OCI-LY7 (cell line): Measurements from ENCODE around the gene ABI3BP. TPM values are rescaled to one million over a fixed set of nuclear protein-coding genes. Genes with fewer than 3 reads are reported as not detected.

Source experiments
- BruUV-seq: library from RNA; stranded (reverse); fragments of 400-500 nt; replicated peaks from 2 replicates; lab custom pipeline; 2021; lab: Mats Ljungman, UMichigan
- CTCF ChIA-PET: fragments of 300-600 bp; sonication (Branson Sonifier 250); formaldehyde crosslinking; loops from one replicate; lab custom pipeline; 2022; ENCODE audit warnings: antibody characterized with exemption; ENCODE audit not compliant: unreplicated experiment; lab: Charles Lee
- POLR2A ChIA-PET: fragments of 300-600 bp; sonication (Branson Sonifier 250); formaldehyde crosslinking; loops from one replicate; lab custom pipeline; 2022; ENCODE audit warnings: antibody characterized with exemption; lab: Charles Lee
- DNase-seq: peaks from one replicate; pipeline ENCODE4 v3.0.0-alpha.2; 2015; ENCODE audit warnings: low spot score
- H2AFZ ChIP-seq: fragments of 200-600 bp; sonication (generic), shearing (Covaris generic); 2 replicates; pipeline ENCODE4 v1.6.1; 2014; ENCODE audit warnings: mild to moderate bottlenecking, antibody characterized with exemption, low read length, moderate library complexity
- H3K27ac ChIP-seq: fragments of 200-600 bp; sonication (generic); 2 replicates; pipeline ENCODE4 v1.5.1; 2014; ENCODE audit warnings: mixed run types, low read depth, mild to moderate bottlenecking, moderate library complexity, low read length, inconsistent platforms; ENCODE audit not compliant: poor library complexity, severe bottlenecking
- H3K36me3 ChIP-seq: fragments of 200-600 bp; sonication (generic); 2 replicates; pipeline ENCODE4 v1.6.1; 2014; ENCODE audit warnings: mild to moderate bottlenecking, antibody characterized with exemption, low read length, moderate library complexity, mixed read lengths; ENCODE audit not compliant: insufficient read depth
- H3K4me1 ChIP-seq: fragments of 200-600 bp; sonication (generic); 2 replicates; pipeline ENCODE4 v1.5.1; 2014; ENCODE audit warnings: mild to moderate bottlenecking, low read length; ENCODE audit not compliant: insufficient read depth, poor library complexity, severe bottlenecking
- H3K4me2 ChIP-seq: fragments of 200-600 bp; sonication (generic); 2 replicates; pipeline ENCODE4 v1.6.1; 2014; ENCODE audit warnings: mild to moderate bottlenecking, low read length
- H3K4me3 ChIP-seq: fragments of 200-600 bp; sonication (generic); 2 replicates; pipeline ENCODE4 v1.5.1; 2014; ENCODE audit warnings: mild to moderate bottlenecking, low read depth, low read length; ENCODE audit not compliant: poor library complexity, severe bottlenecking
- H3K79me2 ChIP-seq: fragments of 200-600 bp; sonication (generic); 2 replicates; pipeline ENCODE4 v1.6.1; 2016; ENCODE audit warnings: low read depth, mild to moderate bottlenecking, low read length, moderate library complexity, mixed read lengths; ENCODE audit not compliant: insufficient read depth
- H3K9me2 ChIP-seq: fragments of 200-600 bp; sonication (generic); 2 replicates; pipeline ENCODE4 v1.6.1; 2016; ENCODE audit warnings: mild to moderate bottlenecking, low read length, mixed read lengths; ENCODE audit not compliant: insufficient read depth
- H3K9me3 ChIP-seq: fragments of 200-600 bp; sonication (generic); 2 replicates; pipeline ENCODE4 v1.6.1; 2014; ENCODE audit warnings: mild to moderate bottlenecking, mixed run types, low read length, mixed read lengths
- H4K20me1 ChIP-seq: fragments of 200-600 bp; sonication (generic); 2 replicates; pipeline ENCODE4 v1.6.1; 2014; ENCODE audit warnings: mild to moderate bottlenecking, antibody characterized with exemption, low read length, moderate library complexity, mixed read lengths; ENCODE audit not compliant: insufficient read depth
- CTCF ChIP-seq: fragments of 200-600 bp; sonication (generic); conservative IDR thresholded peaks from 2 replicates; pipeline ENCODE4 v1.5.1; 2014; ENCODE audit warnings: mild to moderate bottlenecking, antibody characterized with exemption, low read length, moderate library complexity, mixed read lengths
- EZH2phosphoT487 ChIP-seq: fragments of 200-600 bp; sonication (generic); IDR thresholded peaks from 2 replicates; pipeline ENCODE4 v1.6.1; 2018; ENCODE audit warnings: low read depth, borderline replicate concordance, mild to moderate bottlenecking, mixed run types, antibody characterized with exemption, low read length, moderate library complexity, mixed read lengths
- intact Hi-C: fragments of 100-400 bp; cut with micrococcal nuclease; formaldehyde crosslinking; loops from one replicate; pipeline ENCODE4 v1.10.0; 2022; ENCODE audit not compliant: unreplicated experiment
- total RNA-seq, 2 experiments: library from RNA; depleted of rRNA in 1 of 2; stranded (reverse); fragments of >200 nt in 1 of 2; shearing (Covaris generic) in 1 of 2; gene quantifications; 2 replicates each; pipeline ENCODE4 v1.2.3, GENCODE V29; 2014 to 2022

The ABI3BP gene
- total RNA-seq, 2 experiments from 2014 or later = not detected

DNA sequence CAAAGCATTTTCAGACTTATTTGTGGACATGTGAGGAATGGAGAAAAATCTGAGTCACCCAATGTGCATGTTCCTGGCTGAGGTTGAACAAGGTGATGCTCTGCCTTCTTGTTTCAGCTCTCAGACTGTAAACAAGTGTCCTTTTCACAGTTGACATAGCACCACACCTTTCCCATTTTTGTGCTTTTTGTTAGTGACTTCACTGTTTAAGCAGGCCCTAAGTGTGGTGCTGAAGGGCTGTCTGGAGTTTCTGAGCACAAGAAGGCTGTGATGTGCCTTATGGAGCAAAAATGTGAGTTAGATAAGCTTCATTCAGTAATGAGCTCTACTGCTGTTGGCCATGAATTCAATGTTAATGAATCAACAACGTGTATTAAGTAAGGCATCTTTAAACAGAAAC, 20.4 kb downstream of the ABI3BP start:
- H3K9me3 ChIP-seq = no peaks in the 10 kb centered on the region
- BruUV-seq = no TSS peak
- no peaks in the 10 kb centered on the region for H3K36me3 ChIP-seq
- H3K79me2 ChIP-seq = no peaks in the 10 kb centered on the region
- no peak for DNase-seq
- H3K4me2 ChIP-seq = no peak overlapping the region
- H2AFZ ChIP-seq = no peak overlapping the region
- ChIA-PET POLR2A (interaction anchor here (0.6 to 1.1 kb wide), 3 partner anchors 10 to 1260 kb away, joined by 3 to 4 read pairs (median 3); no protein-coding TSS in a partner anchor), CTCF (no interaction called here)
- TF ChIP-seq CTCF = no peak
- no peak for TF ChIP-seq EZH2phosphoT487
- no peaks in the 10 kb centered on the region for H3K9me2 ChIP-seq
- H3K4me3 ChIP-seq = no peak overlapping the region
- no peaks in the 10 kb centered on the region for H4K20me1 ChIP-seq
- intact Hi-C loops = no loop called here
- H3K27ac ChIP-seq = no peak overlapping the region
- no peaks in the 10 kb centered on the region for H3K4me1 ChIP-seq

DNA sequence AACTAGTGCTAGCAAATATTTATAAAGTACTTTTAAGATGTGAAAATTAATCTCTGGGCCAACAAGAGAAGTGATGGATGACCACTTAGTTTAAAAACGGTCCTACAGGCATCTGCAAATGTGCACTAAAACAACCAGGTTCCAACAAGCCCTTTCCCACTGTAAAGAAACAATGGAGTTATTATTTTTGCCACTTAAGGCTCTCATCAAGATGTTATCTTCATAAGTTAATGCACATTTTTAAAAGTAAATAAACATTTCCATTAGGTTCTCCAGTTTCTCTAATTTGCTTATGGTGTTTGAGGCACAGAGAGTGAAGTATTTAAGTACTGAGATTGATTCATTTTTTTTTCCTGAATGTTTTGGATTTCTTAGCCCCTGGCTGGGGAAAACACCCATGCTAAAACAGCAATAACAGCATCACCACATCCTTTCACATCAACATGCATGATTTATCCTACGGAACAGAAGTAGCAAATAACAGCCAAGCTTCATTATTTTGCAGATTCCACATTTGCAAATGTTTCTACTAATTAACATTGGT, 20.8 kb downstream of the ABI3BP start:
- BruUV-seq = no TSS peak
- Histone ChIP-seq H2AFZ (no peak overlapping the region), H3K4me3 (no peak overlapping the region), H3K79me2 (no peaks in the 10 kb centered on the region), H3K9me2 (no peaks in the 10 kb centered on the region), H4K20me1 (no peaks in the 10 kb centered on the region), H3K4me2 (no peak overlapping the region), H3K27ac (no peak overlapping the region), H3K36me3 (no peaks in the 10 kb centered on the region), H3K4me1 (no peaks in the 10 kb centered on the region), H3K9me3 (no peaks in the 10 kb centered on the region)
- no peak for DNase-seq
- no peak for TF ChIP-seq EZH2phosphoT487
- no peak for TF ChIP-seq CTCF
- intact Hi-C loops = no loop called here
- POLR2A ChIA-PET = interaction anchor here (0.6 to 1.1 kb wide), 3 partner anchors 9 to 677 kb away, joined by 3 read pairs; no protein-coding TSS in a partner anchor
- CTCF ChIA-PET = no interaction called here

GRCh38 chr3:100971798-100972197, 21.4 kb downstream of the ABI3BP start:
- H3K36me3 ChIP-seq = no peaks in the 10 kb centered on the region
- H3K9me3 ChIP-seq = no peaks in the 10 kb centered on the region
- H3K27ac ChIP-seq = no peak overlapping the region
- H2AFZ ChIP-seq = no peak overlapping the region
- no peak for TF ChIP-seq EZH2phosphoT487
- no peak for TF ChIP-seq CTCF
- H3K9me2 ChIP-seq = no peaks in the 10 kb centered on the region
- no peaks in the 10 kb centered on the region for H3K4me1 ChIP-seq
- ChIA-PET POLR2A (interaction anchor here (0.7 kb wide), 1 partner anchor 677 kb away, joined by 3 read pairs; no protein-coding TSS in a partner anchor), CTCF (no interaction called here)
- H3K79me2 ChIP-seq = no peaks in the 10 kb centered on the region
- no TSS peak for BruUV-seq
- DNase-seq = no peak
- H3K4me2 ChIP-seq = no peak overlapping the region
- no peaks in the 10 kb centered on the region for H4K20me1 ChIP-seq
- H3K4me3 ChIP-seq = no peak overlapping the region
- intact Hi-C loops = no loop called here
